PFSK-1 (cell line): ENCODE results near the gene RGS6.

Source experiments
- FOXP2 ChIP-seq: optimal IDR thresholded peaks from 2 replicates; pipeline ENCODE3; 2011; ENCODE audit warnings: borderline replicate concordance, control low read depth, inconsistent platforms; ENCODE audit not compliant: insufficient read depth; ENCODE audit errors: extremely low read length, extremely low read depth
- REST ChIP-seq, 2 experiments: IDR thresholded peaks; 2 replicates each; pipeline versions ENCODE4 v1.6.1 to v1.8.0; 2011 to 2012; ENCODE audit warnings: low read depth in 2 of 2, low read length in 2 of 2, control low read depth in 1 of 2, inconsistent platforms in 1 of 2, mild to moderate bottlenecking in 1 of 2, moderate library complexity in 1 of 2; ENCODE audit not compliant: insufficient read depth in 1 of 2
- TAF1 ChIP-seq: IDR thresholded peaks from 2 replicates; pipeline ENCODE4 v1.6.1; 2012; ENCODE audit warnings: low read length, control low read depth, borderline replicate concordance; ENCODE audit not compliant: insufficient read depth

- TF ChIP-seq REST (IDR thresholded peaks at IDR 0.05; ENCODE audit: insufficient read depth in 1 of 2, low read depth in 2 of 2, low read length in 2 of 2): no peak
- TF ChIP-seq FOXP2: no peak
- TF ChIP-seq TAF1: no peak
Measured at GRCh38 chr14:71885301-71885700, 46.9 kb upstream of the RGS6 start.
